NCI-H510A treated with DMSO at 0.1 percent for 48 hours (cell line): ENCODE measurements around the gene GM2A.
A peak's percentile ranks its signal among the peaks of the same experiment; 100 is the strongest.
"Not testable (repeated sequence)": the region's sequence is repeated elsewhere in the genome, so short reads cannot be mapped to it uniquely, and the experiment has no call there.

Experiments used
- DNase-seq: peaks from one replicate; lab custom pipeline; 2025; lab: John Stamatoyannopoulos, UW

Gene GM2A

DNA sequence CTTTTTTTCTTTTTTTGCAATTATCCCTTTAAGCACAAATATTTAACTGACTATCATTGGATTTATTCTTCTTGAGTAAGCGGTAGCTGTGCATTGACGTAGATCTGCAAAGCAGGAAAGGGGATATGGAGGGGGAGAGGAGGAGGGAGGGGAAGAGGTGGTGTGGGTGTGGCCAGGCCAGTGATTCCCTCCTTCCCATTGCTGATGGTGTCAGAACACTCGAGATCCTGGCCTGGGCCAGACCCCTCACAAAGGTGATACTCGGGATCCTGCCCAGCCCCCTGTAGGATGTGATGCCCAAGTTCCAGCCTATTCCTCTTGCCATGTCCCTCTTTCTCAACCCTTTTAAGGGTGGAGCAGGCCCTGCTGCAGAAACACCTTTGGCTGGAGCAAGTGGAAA is 40.6 kb downstream of the GM2A start:
- DNase-seq, result no peak

DNA sequence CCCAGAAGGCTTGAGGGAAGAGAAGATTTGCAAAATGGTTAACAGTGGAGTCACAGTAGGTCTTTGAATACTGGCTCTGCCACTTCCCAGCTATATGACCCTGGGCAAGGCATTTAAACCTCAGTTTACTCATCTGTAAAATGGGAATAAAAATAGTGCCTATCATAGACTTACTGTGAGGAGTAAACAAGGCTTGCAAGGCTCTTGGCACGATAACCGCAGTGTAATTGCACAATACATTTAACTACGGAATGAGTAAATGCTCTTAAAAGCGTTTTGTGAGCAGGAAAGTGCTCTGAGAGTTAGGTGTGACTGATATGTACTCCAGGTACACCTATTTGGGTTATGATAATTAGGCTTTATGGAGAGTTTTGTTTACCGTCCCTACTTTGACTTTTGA is 42.2 kb downstream of the GM2A start:
- no peak for DNase-seq

DNA sequence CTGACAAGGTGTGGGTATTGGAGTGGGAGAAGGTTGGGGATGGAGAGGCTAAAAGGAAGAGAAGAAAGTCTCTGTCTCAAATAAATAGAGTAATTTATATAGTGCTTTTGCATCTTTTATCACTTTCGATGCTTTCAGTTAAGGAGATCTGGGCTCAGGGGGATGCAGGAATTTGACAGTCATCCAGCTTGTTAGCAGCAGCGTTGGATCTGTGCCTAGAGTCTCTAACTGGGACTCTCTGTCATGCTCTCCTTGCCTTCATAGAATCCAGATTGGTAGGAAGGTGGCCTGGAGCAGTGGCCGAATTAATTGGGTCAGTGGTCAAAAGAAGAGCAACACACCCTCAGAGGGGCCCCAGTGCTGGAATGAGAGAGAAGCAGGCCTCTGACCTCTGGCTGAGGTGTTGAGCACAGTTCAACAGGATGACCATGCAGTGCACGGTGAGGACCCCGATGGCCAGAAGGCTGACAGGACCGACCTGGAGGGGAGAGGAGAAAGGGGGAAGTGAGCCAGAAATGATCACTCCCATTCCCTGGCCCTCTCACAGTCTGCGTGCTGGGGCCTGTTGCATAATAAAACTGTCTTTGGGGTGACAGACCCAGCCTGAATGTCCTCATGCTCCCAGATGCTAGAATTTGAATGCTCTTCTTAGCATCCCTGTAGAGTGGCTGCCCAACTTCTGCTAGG is 42.9 kb downstream of the GM2A start:
- DNase-seq, result no peak

DNA sequence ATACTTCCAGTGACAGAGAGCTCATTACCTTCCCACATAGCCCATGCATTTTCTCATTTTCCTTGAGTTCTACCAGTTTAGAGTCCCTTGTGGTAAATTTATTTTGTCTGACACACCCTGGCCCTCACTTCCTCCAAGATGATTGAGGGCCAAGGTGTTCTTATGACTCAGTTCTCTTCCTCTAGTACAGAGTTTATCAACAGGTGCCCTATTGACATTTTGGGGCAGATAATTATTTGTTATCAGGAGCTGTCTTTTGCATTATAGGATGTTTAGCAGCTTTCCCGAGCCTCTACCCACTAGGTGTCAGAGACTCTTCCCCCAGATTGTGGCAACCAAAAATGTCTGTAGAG is 43.5 kb downstream of the GM2A start:
- DNase-seq, result no peak

DNA sequence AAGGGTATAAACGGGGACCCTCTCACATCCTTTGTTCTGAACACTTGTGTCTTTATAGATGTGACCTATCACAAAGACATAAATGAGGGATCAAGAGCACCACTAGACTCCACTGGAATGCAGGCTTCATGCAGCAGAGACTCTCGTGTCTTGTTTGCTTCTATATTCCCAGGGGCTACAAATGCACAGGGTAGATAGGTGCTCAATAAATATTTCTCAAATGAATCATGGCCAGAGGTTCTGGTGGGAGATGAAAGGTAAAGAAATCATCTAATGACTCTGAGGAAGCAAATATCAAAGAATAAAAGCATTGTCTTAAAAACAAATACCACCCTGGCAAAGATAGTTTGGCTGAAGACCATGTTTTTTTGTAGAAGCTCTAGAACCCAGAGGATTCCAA is 44.0 kb downstream of the GM2A start:
- no peak for DNase-seq

DNA sequence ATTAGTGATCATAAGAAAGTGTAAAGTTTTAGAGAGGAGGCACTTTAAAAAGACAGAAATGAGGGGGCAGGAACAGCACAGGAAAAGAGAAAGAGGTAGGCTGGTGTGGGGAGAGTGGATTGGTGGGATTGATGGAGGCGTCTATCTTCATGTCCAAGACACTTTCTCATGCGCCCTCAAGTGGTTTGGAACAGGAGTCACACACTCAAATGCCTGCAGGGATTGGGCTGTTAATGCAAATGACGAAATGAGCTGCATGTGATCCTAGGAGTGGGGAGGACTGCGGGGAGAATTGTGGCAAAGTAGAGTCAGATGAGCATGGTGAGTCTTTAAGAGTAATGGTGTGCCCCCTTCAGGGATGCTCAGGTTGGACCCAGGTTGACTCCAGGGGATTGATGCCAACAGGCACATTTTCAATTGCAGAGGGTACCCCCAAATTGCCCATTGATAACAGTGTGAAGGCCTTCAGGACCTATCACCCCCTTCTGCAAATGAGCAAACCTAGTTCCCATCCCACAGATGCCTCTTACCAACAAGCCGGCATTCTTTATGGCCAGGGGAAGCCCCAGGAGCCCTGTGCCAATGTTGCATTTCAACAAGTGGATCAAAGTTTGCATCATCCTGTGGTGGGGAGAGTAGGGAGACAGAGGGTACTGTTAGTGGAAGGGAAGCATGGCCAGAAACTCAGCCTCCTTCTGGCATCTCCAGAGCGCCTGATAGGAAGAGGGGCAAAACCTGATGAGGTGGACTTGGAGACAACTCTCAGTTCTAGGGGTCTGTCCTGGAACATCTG is 45.3 kb downstream of the GM2A start:
- DNase-seq, result no peak

DNA sequence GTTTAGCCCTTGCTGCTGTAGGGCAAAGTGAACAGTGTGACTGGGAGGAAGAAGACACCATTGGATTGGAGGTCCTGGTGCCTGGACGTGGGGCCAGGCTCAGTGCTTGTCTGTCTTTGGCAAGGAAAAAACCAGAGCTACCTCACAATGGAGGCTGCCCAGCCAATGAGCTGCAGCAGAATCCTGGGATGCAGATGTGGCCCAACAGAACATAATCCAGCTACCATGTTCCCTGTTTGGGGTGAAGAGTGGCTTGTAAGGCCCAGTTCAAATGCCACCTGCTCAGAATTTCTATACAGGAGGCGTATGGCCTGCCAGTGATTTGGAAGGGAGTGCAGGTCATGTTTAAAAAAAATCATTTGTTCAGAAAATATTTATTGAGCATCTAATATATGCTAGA is 50.7 kb downstream of the GM2A start, which contains the start of gene SLC36A3:
TSS of gene SLC36A3 (minus strand) at position 101 of the 400 bp plus-strand sequence. CDS start 412 bp downstream, outside the sequence.
- no peak for DNase-seq

DNA sequence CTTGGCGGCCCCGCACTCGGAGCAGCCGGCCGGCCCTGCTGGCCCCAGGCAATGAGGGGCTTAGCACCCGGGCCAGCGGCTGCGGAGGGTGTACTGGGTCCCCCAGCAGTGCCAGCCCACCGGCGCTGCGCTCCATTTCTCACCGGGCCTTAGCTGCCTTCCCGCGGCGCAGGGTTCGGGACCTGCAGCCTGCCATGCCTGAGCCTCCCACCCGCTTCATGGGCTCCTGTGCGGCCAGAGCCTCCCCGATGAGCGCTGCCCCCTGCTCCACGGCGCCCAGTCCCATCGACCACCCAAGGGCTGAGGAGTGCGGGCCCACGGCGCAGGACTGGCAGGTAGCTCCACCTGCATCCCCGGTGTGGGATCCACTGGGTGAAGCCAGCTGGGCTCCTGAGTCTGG is 56.3 kb downstream of the GM2A start:
- not testable (repeated sequence) for DNase-seq

DNA sequence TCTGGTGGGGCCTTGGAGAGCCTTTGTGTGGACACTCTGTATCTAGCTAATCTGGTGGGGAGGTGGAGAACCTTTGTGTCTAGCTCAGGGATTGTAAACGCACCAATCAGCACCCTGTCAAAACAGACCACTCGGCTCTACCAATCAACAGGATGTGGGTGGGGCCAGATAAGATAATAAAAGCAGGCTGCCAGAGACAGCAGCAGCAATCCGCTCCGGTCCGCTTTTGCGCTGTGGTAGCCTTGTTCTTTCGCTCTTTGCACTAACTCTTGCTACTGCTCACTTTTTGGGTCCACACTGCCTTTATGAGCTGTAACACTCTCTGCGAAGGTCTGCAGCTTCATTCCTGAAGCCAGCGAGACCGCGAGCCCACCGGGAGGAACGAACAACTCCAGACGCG is 56.8 kb downstream of the GM2A start:
- DNase-seq, result not testable (repeated sequence)

DNA sequence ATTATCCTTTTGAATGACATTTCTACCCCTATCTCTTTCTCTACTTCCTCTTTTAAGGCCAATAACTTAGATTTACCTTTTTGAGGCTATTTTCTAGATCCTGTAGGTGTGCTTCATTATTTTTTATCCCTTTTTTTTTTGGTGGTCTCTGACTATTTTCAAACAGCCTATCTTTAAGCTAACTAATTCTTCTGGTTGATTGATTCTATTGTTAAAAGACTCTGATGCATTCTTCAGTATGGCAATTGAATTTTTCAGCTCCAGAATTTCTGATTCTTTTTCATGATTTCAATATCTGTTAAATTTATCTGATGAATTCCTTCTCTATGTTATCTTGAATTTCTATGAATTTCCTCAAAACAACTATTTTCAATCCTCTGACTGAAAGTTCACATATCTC is 57.9 kb downstream of the GM2A start:
- no peak for DNase-seq

DNA sequence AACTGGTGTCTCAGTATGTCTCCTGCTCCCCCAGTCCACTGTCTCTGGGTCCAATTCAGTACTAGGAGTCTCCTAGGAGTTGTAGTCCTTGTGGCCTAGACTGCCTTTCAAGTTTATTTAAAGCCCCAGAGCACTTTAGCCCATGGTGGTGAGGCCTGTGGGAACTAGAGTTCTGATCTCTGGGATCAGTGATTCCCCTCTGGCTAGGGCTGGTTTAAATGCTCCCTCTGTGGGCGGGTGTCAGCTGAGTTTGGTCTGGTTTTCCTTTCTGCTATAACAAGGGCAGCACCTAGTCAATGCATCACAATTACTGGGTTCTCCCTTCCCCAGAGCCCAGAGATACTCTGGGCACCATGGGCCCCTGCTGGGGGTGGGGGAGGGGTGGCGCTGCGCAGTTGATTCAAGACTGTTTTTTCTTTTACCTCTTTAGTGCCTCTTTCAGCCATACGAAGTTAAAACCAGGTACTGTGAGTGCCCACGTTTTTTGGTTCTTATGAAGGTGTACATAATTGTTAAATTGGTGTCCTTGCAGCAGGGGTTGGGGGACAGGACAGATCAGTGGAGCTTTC is 59.9 kb downstream of the GM2A start:
- DNase-seq, result no peak

DNA sequence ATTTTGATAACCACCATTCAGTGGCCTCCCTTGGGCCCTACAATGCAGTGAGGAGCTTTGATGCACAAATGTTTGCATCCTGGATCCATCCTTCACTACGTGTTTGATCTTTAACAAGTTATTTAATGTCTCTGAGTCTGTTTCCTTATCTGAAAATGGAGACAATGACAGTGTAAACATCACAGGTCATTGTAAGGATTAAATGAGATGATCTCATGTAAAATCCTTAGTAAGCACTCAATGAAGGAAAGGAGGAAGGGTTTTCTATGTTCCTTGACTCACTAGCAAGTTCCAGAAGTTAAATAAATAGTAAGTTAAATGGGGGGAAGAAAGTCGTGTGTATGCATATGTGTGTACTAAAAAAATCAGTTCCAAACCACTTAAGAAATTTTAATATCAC is 60.4 kb downstream of the GM2A start:
- no peak for DNase-seq

DNA sequence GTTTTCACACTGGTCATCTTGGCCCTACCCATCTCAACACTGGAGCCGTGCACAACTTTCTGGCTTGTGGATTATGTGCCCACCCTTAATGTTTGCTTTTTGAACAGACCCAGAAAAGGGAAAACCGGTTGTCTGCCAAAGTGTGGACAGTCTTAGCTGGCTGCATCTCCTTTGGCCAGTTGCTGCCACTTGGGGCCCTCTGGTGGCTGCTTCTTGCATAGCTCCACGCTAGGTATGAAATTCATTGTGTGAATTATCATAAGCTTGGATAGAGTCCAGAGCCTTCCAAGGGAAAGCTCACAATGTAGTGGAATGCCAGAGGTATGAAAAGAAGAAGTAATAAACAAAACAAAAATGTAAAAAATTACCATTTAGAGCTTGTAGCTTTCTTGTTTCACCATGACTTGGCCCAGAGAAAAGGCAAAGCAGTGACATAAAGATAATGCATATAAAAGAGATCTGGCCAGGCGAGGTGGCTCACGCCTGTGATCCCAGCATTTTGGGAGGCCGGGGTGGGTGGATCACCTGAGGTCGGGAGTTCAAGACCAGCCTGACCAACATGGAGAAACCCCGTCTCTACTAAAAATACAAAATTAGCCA is 63.1 kb downstream of the GM2A start:
- peak; percentile 70 for DNase-seq

DNA sequence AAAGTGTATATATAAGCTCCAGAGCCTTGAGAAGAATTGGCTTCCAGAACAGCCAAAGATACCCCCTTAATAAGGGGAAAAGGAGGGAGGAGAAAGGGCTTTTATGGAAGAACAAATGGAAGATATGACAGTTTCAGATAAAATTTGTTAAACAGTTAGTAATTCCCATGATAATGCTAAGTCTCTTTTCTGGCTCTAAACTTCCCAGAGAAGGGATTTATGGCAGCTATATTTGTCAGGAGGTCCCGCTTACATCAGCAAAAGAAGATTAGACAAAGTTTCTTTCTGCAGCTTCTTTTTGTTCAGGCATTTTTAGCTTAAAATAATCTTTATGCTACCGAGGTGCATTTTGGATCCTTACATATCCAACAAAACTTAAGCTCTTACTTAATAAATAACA is 64.9 kb downstream of the GM2A start:
- no peak for DNase-seq

DNA sequence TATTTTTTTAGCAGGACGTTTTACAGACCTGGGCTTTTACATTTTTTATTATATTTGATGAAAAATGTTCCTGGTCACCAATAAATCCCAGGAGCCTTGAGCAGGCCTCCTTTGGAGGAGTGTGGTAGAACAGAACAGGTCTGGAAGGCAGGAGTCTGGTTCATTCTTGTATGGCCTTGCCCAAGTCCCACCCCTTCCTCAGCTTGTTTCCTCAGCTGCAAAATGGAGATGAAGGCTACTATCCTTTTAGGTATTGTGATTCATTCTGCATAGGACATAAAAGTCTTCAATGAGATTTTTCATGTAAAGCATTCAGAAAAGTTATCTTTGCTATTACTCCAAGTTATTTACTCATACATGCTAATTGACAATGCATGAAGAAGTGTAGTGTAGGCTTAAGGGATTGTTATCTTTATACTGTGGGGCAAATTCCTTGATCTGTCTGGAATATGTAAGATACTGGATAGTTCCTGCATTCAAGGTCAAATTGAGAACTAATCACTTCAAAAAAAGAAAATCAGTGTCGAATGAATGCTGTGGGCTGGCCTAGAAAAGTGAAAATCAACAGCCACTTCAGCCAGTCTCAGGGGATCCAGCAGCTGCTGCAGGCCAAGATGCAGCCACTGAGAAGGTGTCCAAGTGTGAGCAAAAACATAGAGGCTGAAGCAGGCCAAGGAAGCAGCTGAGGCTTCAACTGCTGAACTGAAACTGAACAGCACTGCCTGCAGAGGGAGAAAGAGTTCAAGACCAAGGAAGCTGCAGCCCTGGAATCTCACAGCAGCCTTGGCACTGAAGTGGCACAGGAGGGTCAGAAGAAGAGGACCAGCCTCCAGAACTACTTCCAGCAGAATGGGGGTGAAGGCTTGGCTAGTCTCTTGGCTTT is 66.1 kb downstream of the GM2A start:
- DNase-seq, result no peak
